Keratinocyte (primary cell): ENCODE measurements around the gene CEP120. TPM values are rescaled to one million over a fixed set of nuclear protein-coding genes. Genes with fewer than 3 reads are reported as not detected.

Experiments used
- DNase-seq: peaks from one replicate; pipeline ENCODE4 v3.0.0-alpha.2; 2011; ENCODE audit warnings: low read depth, missing footprints, low spot score
- FAIRE-seq: peaks from 2 replicates; lab custom pipeline; 2011; peaks lifted over from hg19 to GRCh38; lab: Jason Lieb, UNC
- H2AFZ ChIP-seq: 2 replicates; pipeline ENCODE4 v1.6.0; 2012; ENCODE audit warnings: low read length, control low read depth, inconsistent platforms; ENCODE audit not compliant: control insufficient read depth
- H3K27ac ChIP-seq: 2 replicates; pipeline ENCODE4 v1.5.1; 2011; ENCODE audit warnings: low read length; ENCODE audit not compliant: control insufficient read depth, insufficient read depth
- H3K27me3 ChIP-seq: 3 replicates; pipeline ENCODE4 v1.6.0; 2011; ENCODE audit warnings: low read length; ENCODE audit not compliant: control insufficient read depth, insufficient read depth; ENCODE audit errors: extremely low read depth
- H3K36me3 ChIP-seq, 2 experiments: 2 replicates in 1 of 2; 3 replicates in 1 of 2; pipeline ENCODE4 v1.5.1; 2011; ENCODE audit warnings: low read length in 2 of 2, mild to moderate bottlenecking in 1 of 2; ENCODE audit not compliant: control insufficient read depth in 2 of 2, insufficient read depth in 2 of 2; ENCODE audit errors: extremely low read depth in 1 of 2
- H3K4me1 ChIP-seq: 3 replicates; pipeline ENCODE4 v1.5.1; 2011; ENCODE audit warnings: low read length; ENCODE audit not compliant: control insufficient read depth, insufficient read depth; ENCODE audit errors: extremely low read depth
- H3K4me2 ChIP-seq: 3 replicates; pipeline ENCODE4 v1.6.0; 2011; ENCODE audit warnings: low read depth, low read length; ENCODE audit not compliant: control insufficient read depth, insufficient read depth; ENCODE audit errors: extremely low read depth
- H3K4me3 ChIP-seq, 3 experiments: fragments of 200-600 bp in 1 of 3; sonication (generic) in 1 of 3; 2 replicates in 2 of 3; 3 replicates in 1 of 3; pipeline ENCODE4 v1.5.1; 2011 to 2016; ENCODE audit warnings: low read length in 3 of 3, mild to moderate bottlenecking in 3 of 3, control low read depth in 2 of 3, inconsistent platforms in 1 of 3, low read depth in 1 of 3, mixed read lengths in 1 of 3, mixed run types in 1 of 3, moderate library complexity in 1 of 3; ENCODE audit not compliant: control insufficient read depth in 2 of 3, insufficient read depth in 2 of 3; ENCODE audit errors: extremely low read depth in 1 of 3
- H3K79me2 ChIP-seq: 2 replicates; pipeline ENCODE4 v1.6.0; 2012; ENCODE audit warnings: low read length; ENCODE audit not compliant: control insufficient read depth, insufficient read depth
- H3K9ac ChIP-seq: 3 replicates; pipeline ENCODE4 v1.6.0; 2011; ENCODE audit warnings: low read length; ENCODE audit not compliant: control insufficient read depth, insufficient read depth; ENCODE audit errors: extremely low read depth
- H3K9me1 ChIP-seq: 3 replicates; pipeline ENCODE4 v1.6.0; 2011; ENCODE audit warnings: low read length; ENCODE audit not compliant: control insufficient read depth, insufficient read depth; ENCODE audit errors: extremely low read depth
- H3K9me3 ChIP-seq: 2 replicates; pipeline ENCODE4 v1.5.1; 2012; ENCODE audit warnings: low read depth, low read length; ENCODE audit not compliant: control insufficient read depth
- H4K20me1 ChIP-seq: 3 replicates; pipeline ENCODE4 v1.6.0; 2011; ENCODE audit warnings: low read length; ENCODE audit not compliant: control insufficient read depth, insufficient read depth; ENCODE audit errors: extremely low read depth
- EZH2 ChIP-seq: IDR thresholded peaks from one replicate; pipeline ENCODE4 v1.6.1; 2012; ENCODE audit warnings: inconsistent platforms, mild to moderate bottlenecking, low read length, moderate library complexity
- dilution Hi-C: fragments of 300-500 bp; cut with MboI; formaldehyde crosslinking; loops from one replicate; pipeline ENCODE4 v1.7.0; 2020; ENCODE audit warnings: low sequenced_read_pairs; ENCODE audit not compliant: extremely low pct_ligation_motif_present
- polyA plus RNA-seq, 5 experiments: library from polyadenylated mRNA; depleted of rRNA in 3 of 5; stranded (reverse) in 3 of 5; stranded (forward) in 1 of 5; unstranded in 1 of 5; fragments of >200 nt; gene quantifications; 1 replicate in 1 of 5; 2 replicates in 3 of 5; 3 replicates in 1 of 5; pipeline versions ENCODE4 v1.2.1 to v1.2.3, GENCODE V29; 2011 to 2012; ENCODE audit warnings: missing spikeins in 2 of 5, low read depth in 1 of 5, low replicate concordance in 1 of 5
- TF ChIP-seq, protein P1 (sequence below), 3 experiments: IDR thresholded peaks in 1 of 3; conservative IDR thresholded peaks in 1 of 3; optimal IDR thresholded peaks in 1 of 3; 2 replicates in 2 of 3; 3 replicates in 1 of 3; pipeline versions ENCODE3 to v1.5.1; 2011; ENCODE audit warnings: low read length in 3 of 3, mild to moderate bottlenecking in 3 of 3, moderate library complexity in 2 of 3, control low read depth in 1 of 3, inconsistent platforms in 1 of 3; ENCODE audit not compliant: insufficient read depth in 2 of 3; ENCODE audit errors: extremely low read depth in 1 of 3

CEP120 gene
- polyA plus RNA-seq, 1 donor (not counting 4 experiments of a cell fraction or from before 2014, with no cell fraction given), result 11.7 TPM

DNA sequence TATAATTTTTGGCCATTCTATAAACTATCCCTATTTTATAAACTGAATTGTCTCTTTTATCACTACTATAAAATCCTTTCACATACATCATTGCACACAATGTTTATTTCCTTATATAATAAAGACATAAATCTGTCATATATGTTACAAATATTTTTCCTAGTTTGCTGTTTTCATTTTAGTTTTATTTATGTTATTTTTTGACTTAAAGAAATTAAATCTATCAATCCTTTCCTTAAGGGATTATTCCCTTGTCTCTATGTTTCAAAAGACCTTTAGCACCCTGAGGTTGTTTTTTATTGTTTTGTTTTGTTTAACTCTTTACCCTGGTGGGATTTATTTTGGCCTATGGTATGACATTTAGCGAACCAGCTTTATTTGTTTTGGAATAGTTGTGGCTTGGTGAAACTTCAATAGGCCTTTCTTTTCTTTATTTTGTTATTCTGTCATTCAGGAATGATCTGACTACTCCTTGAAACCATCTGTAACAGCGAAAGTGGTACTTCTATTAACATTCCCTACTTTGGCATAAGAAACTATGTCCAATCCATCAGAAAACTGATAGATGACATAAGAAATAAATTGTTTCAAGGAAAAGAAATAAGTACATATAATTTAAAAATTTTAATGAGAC is 125.9 kb downstream of the CEP120 start:
- dilution Hi-C loops, result no loop called here
- no peak for TF ChIP-seq EZH2
- TF ChIP-seq, protein P1, sequence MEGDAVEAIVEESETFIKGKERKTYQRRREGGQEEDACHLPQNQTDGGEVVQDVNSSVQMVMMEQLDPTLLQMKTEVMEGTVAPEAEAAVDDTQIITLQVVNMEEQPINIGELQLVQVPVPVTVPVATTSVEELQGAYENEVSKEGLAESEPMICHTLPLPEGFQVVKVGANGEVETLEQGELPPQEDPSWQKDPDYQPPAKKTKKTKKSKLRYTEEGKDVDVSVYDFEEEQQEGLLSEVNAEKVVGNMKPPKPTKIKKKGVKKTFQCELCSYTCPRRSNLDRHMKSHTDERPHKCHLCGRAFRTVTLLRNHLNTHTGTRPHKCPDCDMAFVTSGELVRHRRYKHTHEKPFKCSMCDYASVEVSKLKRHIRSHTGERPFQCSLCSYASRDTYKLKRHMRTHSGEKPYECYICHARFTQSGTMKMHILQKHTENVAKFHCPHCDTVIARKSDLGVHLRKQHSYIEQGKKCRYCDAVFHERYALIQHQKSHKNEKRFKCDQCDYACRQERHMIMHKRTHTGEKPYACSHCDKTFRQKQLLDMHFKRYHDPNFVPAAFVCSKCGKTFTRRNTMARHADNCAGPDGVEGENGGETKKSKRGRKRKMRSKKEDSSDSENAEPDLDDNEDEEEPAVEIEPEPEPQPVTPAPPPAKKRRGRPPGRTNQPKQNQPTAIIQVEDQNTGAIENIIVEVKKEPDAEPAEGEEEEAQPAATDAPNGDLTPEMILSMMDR (optimal IDR thresholded peaks at IDR 0.05 in 1 of 3, IDR thresholded peaks at IDR 0.05 in 1 of 3, conservative IDR thresholded peaks at IDR 0.05 in 1 of 3; ENCODE audit: extremely low read depth in 1 of 3, insufficient read depth in 2 of 3, low read length in 3 of 3), result no peak
- H2AFZ ChIP-seq, result no peak overlapping the region
- no peak for DNase-seq
- no peak overlapping the region for H3K4me2 ChIP-seq
- H4K20me1 ChIP-seq, result no peaks in the 10 kb centered on the region
- no peaks in the 10 kb centered on the region for H3K79me2 ChIP-seq
- no peak for FAIRE-seq
- no peaks in the 10 kb centered on the region for H3K9me1 ChIP-seq
- H3K4me1 ChIP-seq, result no peaks in the 10 kb centered on the region
- H3K36me3 ChIP-seq, result no peaks in the 10 kb centered on the region
- no peaks in the 10 kb centered on the region for H3K27me3 ChIP-seq
- H3K9ac ChIP-seq, result no peak overlapping the region
- H3K27ac ChIP-seq, result no peak overlapping the region
- H3K9me3 ChIP-seq, result no peaks in the 10 kb centered on the region
- H3K4me3 ChIP-seq, result no peak overlapping the region

Other genes starting within 250 kb of the CEP120 start
- 18.3 to 34.0 TPM (median 22.2 TPM) in 3 replicates for gene CSNK1G3, start 88.8 kb upstream of the CEP120 start, polyA plus RNA-seq